ENCODE measurements around the gene DDX43.

Gene DDX43

GRCh38 chr6:73394577-73395354 is at the start of gene DDX43:
DDX43 (plus strand) TSS chr6:73394828; CDS start chr6:73394906, 78 bp downstream.
- Histone ChIP-seq H3K4me1 (no peaks in the 10 kb centered on the region), H3K4me2 (no peak within 1 kb of the TSS), H3K4me3 (no peak within 1 kb of the TSS), H3K27me3 (peaks cover 4% of the 10 kb centered on the region; the same call in 1 of the 2 replicates), H3K27ac (no peak within 1 kb of the TSS), H3K9me3 (peaks cover 16% of the 10 kb centered on the region), H3K36me3 (0 out of 2 replicates have a peak, but pooled peaks cover 5% of the 10 kb centered on the region), H4K20me1 (no peaks in the 10 kb centered on the region), H3K9ac (no peak within 1 kb of the TSS)
- TF ChIP-seq Cebpa-rat (IDR thresholded peaks at IDR 0.05) = no peak

GRCh38 chr6:73348550-73349204 is 46.0 kb upstream of the DDX43 start:
- Histone ChIP-seq H3K4me3 (no peak overlapping the region), H3K27ac (no peak overlapping the region), H3K9me3 (peaks cover 6% of the 10 kb centered on the region), H3K4me1 (no peaks in the 10 kb centered on the region), H3K36me3 (no peaks in the 10 kb centered on the region), H4K20me1 (no peaks in the 10 kb centered on the region), H3K4me2 (no peak overlapping the region), H3K27me3 (no peaks in the 10 kb centered on the region; the same call in 1 of the 2 replicates), H3K9ac (no peak overlapping the region)
- TF ChIP-seq Cebpa-rat (IDR thresholded peaks at IDR 0.05) = no peak

- H4K20me1 ChIP-seq = no peaks in the 10 kb centered on the region
- H3K9ac ChIP-seq = no peak overlapping the region
- H3K9me3 ChIP-seq = peaks cover 12% of the 10 kb centered on the region
- no peaks in the 10 kb centered on the region for H3K36me3 ChIP-seq
- H3K4me3 ChIP-seq = no peak overlapping the region
- TF ChIP-seq Cebpa-rat (IDR thresholded peaks at IDR 0.05) = no peak
- H3K4me2 ChIP-seq = no peak overlapping the region
- H3K27me3 ChIP-seq = no peaks in the 10 kb centered on the region; the same call in 1 of the 2 replicates
- H3K27ac ChIP-seq = no peak overlapping the region
- no peaks in the 10 kb centered on the region for H3K4me1 ChIP-seq
These were observed 45.3 kb upstream of the DDX43 start for GRCh38 chr6:73349311-73349710.

GRCh38 chr6:73353636-73354593 is 40.7 kb upstream of the DDX43 start, which contains the start of gene DPPA5:
DPPA5 (minus strand) TSS chr6:73354276; CDS start chr6:73354225, 51 bp downstream.
- no peaks in the 10 kb centered on the region for H3K4me1 ChIP-seq
- no peaks in the 10 kb centered on the region for H4K20me1 ChIP-seq
- no peak within 1 kb of the TSS for H3K9ac ChIP-seq
- H3K27ac ChIP-seq = no peak within 1 kb of the TSS
- H3K4me2 ChIP-seq = no peak within 1 kb of the TSS
- TF ChIP-seq Cebpa-rat (IDR thresholded peaks at IDR 0.05) = no peak
- H3K27me3 ChIP-seq = no peaks in the 10 kb centered on the region; the same call in 1 of the 2 replicates
- H3K36me3 ChIP-seq = no peaks in the 10 kb centered on the region
- no peak within 1 kb of the TSS for H3K4me3 ChIP-seq
- H3K9me3 ChIP-seq = peaks cover 16% of the 10 kb centered on the region

GRCh38 chr6:73362358-73362757 is 32.3 kb upstream of the DDX43 start, which contains the start of gene KHDC3L:
KHDC3L (plus strand) TSS chr6:73362658; CDS start chr6:73362730, 72 bp downstream.
- Histone ChIP-seq H3K4me2 (no peak within 1 kb of the TSS), H3K9ac (no peak within 1 kb of the TSS), H3K27me3 (no peaks in the 10 kb centered on the region), H3K4me1 (no peaks in the 10 kb centered on the region), H3K27ac (no peak within 1 kb of the TSS), H3K4me3 (no peak within 1 kb of the TSS), H3K9me3 (peaks cover 25% of the 10 kb centered on the region), H4K20me1 (no peaks in the 10 kb centered on the region), H3K36me3 (no peaks in the 10 kb centered on the region)
- TF ChIP-seq Cebpa-rat (IDR thresholded peaks at IDR 0.05) = no peak

- Histone ChIP-seq H4K20me1 (no peaks in the 10 kb centered on the region), H3K9ac (no peak overlapping the region), H3K4me1 (no peaks in the 10 kb centered on the region), H3K27me3 (no peaks in the 10 kb centered on the region), H3K4me2 (no peak overlapping the region), H3K9me3 (peaks cover 25% of the 10 kb centered on the region), H3K27ac (no peak overlapping the region), H3K4me3 (no peak overlapping the region), H3K36me3 (no peaks in the 10 kb centered on the region)
- TF ChIP-seq Cebpa-rat (IDR thresholded peaks at IDR 0.05) = no peak
These were observed 31.6 kb upstream of the DDX43 start for GRCh38 chr6:73362869-73363536.

GRCh38 chr6:73363537-73363875 is 31.1 kb upstream of the DDX43 start:
- no peaks in the 10 kb centered on the region for H4K20me1 ChIP-seq
- no peaks in the 10 kb centered on the region for H3K27me3 ChIP-seq
- H3K4me3 ChIP-seq = no peak overlapping the region
- no peak overlapping the region for H3K9ac ChIP-seq
- no peaks in the 10 kb centered on the region for H3K36me3 ChIP-seq
- H3K27ac ChIP-seq = no peak overlapping the region
- no peak for TF ChIP-seq Cebpa-rat (IDR thresholded peaks at IDR 0.05)
- no peak overlapping the region for H3K4me2 ChIP-seq
- H3K9me3 ChIP-seq = peaks cover 25% of the 10 kb centered on the region
- no peaks in the 10 kb centered on the region for H3K4me1 ChIP-seq

- Histone ChIP-seq H3K9ac (no peak overlapping the region), H3K4me2 (no peak overlapping the region), H3K36me3 (no peaks in the 10 kb centered on the region), H3K27ac (no peak overlapping the region), H3K27me3 (no peaks in the 10 kb centered on the region), H3K9me3 (peaks cover 25% of the 10 kb centered on the region), H3K4me3 (no peak overlapping the region), H4K20me1 (no peaks in the 10 kb centered on the region), H3K4me1 (no peaks in the 10 kb centered on the region)
- no peak for TF ChIP-seq Cebpa-rat (IDR thresholded peaks at IDR 0.05)
These were observed 30.5 kb upstream of the DDX43 start for GRCh38 chr6:73364121-73364520.

- Histone ChIP-seq H3K9ac (no peak overlapping the region), H3K4me3 (no peak overlapping the region), H3K36me3 (no peaks in the 10 kb centered on the region), H4K20me1 (no peaks in the 10 kb centered on the region), H3K9me3 (peaks cover 28% of the 10 kb centered on the region), H3K27me3 (no peaks in the 10 kb centered on the region), H3K4me2 (no peak overlapping the region), H3K4me1 (no peaks in the 10 kb centered on the region), H3K27ac (no peak overlapping the region)
- no peak for TF ChIP-seq Cebpa-rat (IDR thresholded peaks at IDR 0.05)
These were observed 30.1 kb upstream of the DDX43 start for GRCh38 chr6:73364549-73364948.

Data from BLaER1 (cell line).